Kidney epithelial cell (primary cell): ENCODE measurements around the gene RPGR. TPM values are rescaled to one million over a fixed set of nuclear protein-coding genes. Genes with fewer than 3 reads are reported as not detected.

Experiments used
- DNase-seq: peaks from one replicate; pipeline ENCODE4 v3.0.0-alpha.2; 2010; ENCODE audit warnings: low read depth
- H3K27me3 ChIP-seq: 2 replicates; pipeline ENCODE4 v1.6.0; 2011; ENCODE audit warnings: low read length; ENCODE audit not compliant: control insufficient read depth, insufficient read depth
- H3K36me3 ChIP-seq: 2 replicates; pipeline ENCODE4 v1.5.1; 2011; ENCODE audit warnings: low read length; ENCODE audit not compliant: control insufficient read depth, insufficient read depth
- H3K4me3 ChIP-seq: 2 replicates; pipeline ENCODE4 v1.5.1; 2011; ENCODE audit warnings: low read depth, mild to moderate bottlenecking, control low read depth, low read length
- CTCF ChIP-seq: IDR thresholded peaks from 2 replicates; pipeline ENCODE4 v1.5.1; 2011; ENCODE audit warnings: mild to moderate bottlenecking, moderate library complexity, low read length, control low read depth, inconsistent platforms; ENCODE audit not compliant: insufficient read depth, poor library complexity, severe bottlenecking
- total RNA-seq: library from RNA; depleted of rRNA; stranded (reverse); fragments of >200 nt; gene quantifications from 2 replicates; pipeline ENCODE4 v1.2.3, GENCODE V29; 2015

RPGR gene
- total RNA-seq, 1 donor from 2014 or later = 4.6 TPM

- Histone ChIP-seq H3K4me3 (no peak overlapping the region), H3K27me3 (no peaks in the 10 kb centered on the region), H3K36me3 (no peaks in the 10 kb centered on the region)
- DNase-seq = no peak
- no peak for TF ChIP-seq CTCF
Observed at GRCh38 chrX:38279188-38279587, 48.1 kb downstream of the RPGR start.

DNA sequence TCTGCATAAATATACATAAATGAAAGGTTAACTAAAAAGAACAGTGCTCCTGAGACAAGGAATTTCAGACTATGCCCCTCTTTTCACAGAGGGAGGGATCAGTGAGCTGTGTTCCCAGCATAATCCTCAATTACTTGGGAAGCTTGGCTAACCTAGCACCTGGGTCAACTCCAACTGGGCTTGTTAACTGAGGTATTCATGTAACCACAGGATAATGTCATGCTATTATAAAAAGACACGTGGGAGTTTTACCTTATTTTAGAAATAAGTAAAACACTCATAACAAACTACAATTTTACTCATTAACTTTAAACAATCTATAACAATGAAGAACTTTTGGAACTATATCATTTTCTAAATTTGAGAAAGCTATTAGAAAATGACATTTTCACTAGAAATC lies 48.6 kb downstream of the RPGR start:
- Histone ChIP-seq H3K4me3 (no peak overlapping the region), H3K27me3 (no peaks in the 10 kb centered on the region), H3K36me3 (no peaks in the 10 kb centered on the region)
- DNase-seq = no peak
- no peak for TF ChIP-seq CTCF

- no peak overlapping the region for H3K4me3 ChIP-seq
- H3K27me3 ChIP-seq = no peaks in the 10 kb centered on the region
- no peaks in the 10 kb centered on the region for H3K36me3 ChIP-seq
- no peak for DNase-seq
- no peak for TF ChIP-seq CTCF
Observed at GRCh38 chrX:38277802-38278201, 49.5 kb downstream of the RPGR start.

DNA sequence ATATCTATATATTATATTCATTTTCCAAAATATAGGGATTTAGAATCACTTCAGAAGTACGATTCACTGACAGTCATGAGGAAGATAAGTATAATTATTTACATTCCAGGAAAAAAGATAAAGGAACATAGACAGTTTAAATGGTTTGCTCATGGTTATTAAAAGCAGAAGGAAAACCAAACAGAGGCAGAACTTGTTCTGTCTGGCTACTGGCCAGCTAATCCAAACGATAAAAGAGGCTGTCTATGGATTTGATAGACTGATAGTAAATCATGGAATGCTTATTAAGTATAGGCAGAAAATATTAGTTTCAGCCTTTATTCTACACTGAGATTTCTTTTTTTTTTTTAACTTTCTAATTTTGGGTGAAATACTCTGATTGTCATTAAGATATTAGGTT lies 50.2 kb downstream of the RPGR start:
- no peak for DNase-seq
- Histone ChIP-seq H3K27me3 (no peaks in the 10 kb centered on the region), H3K36me3 (no peaks in the 10 kb centered on the region), H3K4me3 (no peak overlapping the region)
- TF ChIP-seq CTCF = no peak

DNA sequence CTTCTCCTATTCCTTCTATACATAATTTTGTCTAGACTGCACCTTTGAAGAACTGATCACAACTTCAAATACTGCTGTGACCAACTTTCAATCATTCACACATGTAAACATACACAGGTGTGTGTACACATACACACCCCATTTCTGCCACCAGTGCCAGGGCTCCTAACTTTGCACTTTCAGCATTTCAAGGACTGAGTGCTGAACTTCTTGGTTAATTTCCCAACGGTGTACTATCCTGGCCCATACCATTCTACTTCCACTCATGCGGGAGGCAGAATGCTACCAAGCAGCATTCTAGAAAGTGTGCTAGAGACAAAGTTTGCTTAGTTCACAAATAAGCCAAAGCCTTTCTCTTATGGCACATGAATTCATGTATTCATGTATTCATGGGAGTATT lies 51.2 kb downstream of the RPGR start:
- Histone ChIP-seq H3K27me3 (no peaks in the 10 kb centered on the region), H3K36me3 (no peaks in the 10 kb centered on the region), H3K4me3 (no peak overlapping the region)
- no peak for TF ChIP-seq CTCF
- no peak for DNase-seq

DNA sequence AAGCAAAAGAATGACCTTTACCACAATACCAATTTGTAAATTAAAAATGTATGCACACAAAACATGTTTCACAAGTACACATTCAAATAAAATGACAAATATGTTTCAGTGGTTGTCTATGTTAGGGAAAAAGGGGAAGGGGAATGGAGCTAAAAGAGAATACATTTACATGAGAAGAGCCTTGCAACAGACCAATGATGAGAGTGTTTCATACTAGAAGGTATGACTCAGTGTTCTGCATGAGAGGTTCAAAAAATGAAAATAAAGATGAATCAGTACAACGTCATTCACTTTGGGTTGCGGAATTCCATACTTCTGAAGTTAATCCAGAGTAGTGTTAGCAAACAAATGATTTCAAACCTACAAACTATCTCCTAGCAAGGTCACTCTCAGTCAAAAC lies 51.7 kb downstream of the RPGR start:
- Histone ChIP-seq H3K36me3 (no peaks in the 10 kb centered on the region), H3K27me3 (no peaks in the 10 kb centered on the region), H3K4me3 (no peak overlapping the region)
- peak; percentile 60 for DNase-seq
- TF ChIP-seq CTCF = no peak
